ENCODE data around the gene CD81. TPM values are rescaled to one million over a fixed set of nuclear protein-coding genes. Genes with fewer than 3 reads are reported as not detected.

The CD81 gene
- total RNA-seq, 1 donor from 2014 or later: 457 TPM

GRCh38 chr11:2423157-2424025 is 46.3 kb downstream of the CD81 start:
- intact Hi-C loops (cut with DNase I): no loop called here
- ATAC-seq (ENCODE audit: poor library complexity) (no peak), DNase-seq (peak; percentile 38)

- no peak for ATAC-seq (ENCODE audit: poor library complexity)
- intact Hi-C loops (cut with DNase I): no loop called here
- peak; percentile 33 for DNase-seq
These were observed 47.8 kb downstream of the CD81 start for GRCh38 chr11:2424811-2425495.

- intact Hi-C loops (cut with DNase I): no loop called here
These were observed 48.4 kb downstream of the CD81 start for GRCh38 chr11:2425506-2425905.

GRCh38 chr11:2426221-2426620 is 49.1 kb downstream of the CD81 start:
- intact Hi-C loops (cut with DNase I): no loop called here
- ATAC-seq (ENCODE audit: poor library complexity): no peak
- peak; percentile 37 for DNase-seq

More at GRCh38 chr11:2425506-2425905, 48.4 kb downstream of the CD81 start:
- ATAC-seq (ENCODE audit: poor library complexity): no peak
- DNase-seq: peak; percentile 35

GRCh38 chr11:2426826-2427521 is 49.9 kb downstream of the CD81 start:
- intact Hi-C loops (cut with DNase I): no loop called here
- DNase-seq: peak; percentile 28
- peak; percentile 11 for ATAC-seq (ENCODE audit: poor library complexity)

- DNase-seq (peak; percentile 26), ATAC-seq (ENCODE audit: poor library complexity) (peak; percentile 28)
- intact Hi-C loops (cut with DNase I): loop anchor here (2.0 kb wide), 1 partner anchor 103 kb away; no protein-coding TSS in a partner anchor
These were observed 50.7 kb downstream of the CD81 start for GRCh38 chr11:2427721-2428321.

GRCh38 chr11:2428322-2428795 is 51.2 kb downstream of the CD81 start:
- intact Hi-C loops (cut with DNase I): loop anchor here (2.0 kb wide), 1 partner anchor 102 kb away; no protein-coding TSS in a partner anchor
- ATAC-seq (ENCODE audit: poor library complexity) (peak; percentile 90), DNase-seq (peak; percentile 87)

GRCh38 chr11:2431395-2431794 is 54.3 kb downstream of the CD81 start:
- ATAC-seq (ENCODE audit: poor library complexity) (no peak), DNase-seq (peak; percentile 3)
- intact Hi-C loops (cut with DNase I): loop anchor here (5.0 kb wide), 1 partner anchor 461 kb away; no protein-coding TSS in a partner anchor

GRCh38 chr11:2432171-2432621 is 55.1 kb downstream of the CD81 start:
- DNase-seq: peak; percentile 28
- no peak for ATAC-seq (ENCODE audit: poor library complexity)
- intact Hi-C loops (cut with DNase I): loop anchor here (5.0 kb wide), 1 partner anchor 460 kb away; no protein-coding TSS in a partner anchor

- ATAC-seq (ENCODE audit: poor library complexity) (no peak), DNase-seq (peak; percentile 30)
- intact Hi-C loops (cut with DNase I): loop anchor here (5.0 kb wide), 1 partner anchor 460 kb away; no protein-coding TSS in a partner anchor
These were observed 55.5 kb downstream of the CD81 start for GRCh38 chr11:2432628-2433071.

GRCh38 chr11:2433106-2433925 is 56.2 kb downstream of the CD81 start:
- peak; percentile 35 for DNase-seq
- intact Hi-C loops (cut with DNase I): loop anchor here (5.0 kb wide), 1 partner anchor 459 kb away; no protein-coding TSS in a partner anchor
- ATAC-seq (ENCODE audit: poor library complexity): no peak

GRCh38 chr11:2434008-2434407 is 56.9 kb downstream of the CD81 start:
- DNase-seq (peak; percentile 30), ATAC-seq (ENCODE audit: poor library complexity) (no peak)
- intact Hi-C loops (cut with DNase I): loop anchor here (5.0 kb wide), 1 partner anchor 458 kb away; no protein-coding TSS in a partner anchor

- DNase-seq: peak; percentile 9
- ATAC-seq (ENCODE audit: poor library complexity): no peak
- intact Hi-C loops (cut with DNase I): loop anchor here (5.0 kb wide), 1 partner anchor 458 kb away; no protein-coding TSS in a partner anchor
These were observed 57.6 kb downstream of the CD81 start for GRCh38 chr11:2434506-2435255.

GRCh38 chr11:2435288-2436012 is 58.3 kb downstream of the CD81 start:
- intact Hi-C loops (cut with DNase I): no loop called here
- ATAC-seq (ENCODE audit: poor library complexity): no peak
- peak; percentile 13 for DNase-seq

- DNase-seq (peak; percentile 18), ATAC-seq (ENCODE audit: poor library complexity) (no peak)
- intact Hi-C loops (cut with DNase I): no loop called here
These were observed 59.0 kb downstream of the CD81 start for GRCh38 chr11:2436013-2436520.

All from Right ventricle myocardium superior (tissue), 1 donor.